GM21515 (cell line): Measurements from ENCODE around the gene CALD1.

Experiments used
- ATAC-seq: cut with Tn5 transposase; IDR thresholded peaks from one replicate; pipeline ENCODE4 v1.9.1; 2021; ENCODE audit not compliant: unreplicated experiment

Gene CALD1

DNA sequence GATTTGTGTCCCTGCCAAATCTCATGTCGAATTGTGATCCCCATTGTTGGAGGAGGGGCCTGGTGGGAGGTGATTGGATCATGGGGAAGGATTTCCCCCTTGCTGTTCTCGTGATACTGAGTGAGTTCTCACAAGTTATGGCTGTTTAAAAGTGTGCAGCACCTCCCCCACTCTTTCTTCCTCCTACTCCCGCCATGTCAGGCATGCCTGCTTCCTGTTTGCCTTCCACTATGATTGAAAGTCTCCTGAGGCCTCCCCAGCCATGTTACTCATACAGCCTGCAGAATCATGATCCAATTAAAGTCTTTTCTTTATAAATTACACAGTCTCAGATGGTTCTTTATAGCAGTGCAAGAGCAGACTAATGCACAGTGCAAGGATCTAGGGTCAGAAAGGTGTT, 75.4 kb downstream of the CALD1 start:
- ATAC-seq, result no peak

DNA sequence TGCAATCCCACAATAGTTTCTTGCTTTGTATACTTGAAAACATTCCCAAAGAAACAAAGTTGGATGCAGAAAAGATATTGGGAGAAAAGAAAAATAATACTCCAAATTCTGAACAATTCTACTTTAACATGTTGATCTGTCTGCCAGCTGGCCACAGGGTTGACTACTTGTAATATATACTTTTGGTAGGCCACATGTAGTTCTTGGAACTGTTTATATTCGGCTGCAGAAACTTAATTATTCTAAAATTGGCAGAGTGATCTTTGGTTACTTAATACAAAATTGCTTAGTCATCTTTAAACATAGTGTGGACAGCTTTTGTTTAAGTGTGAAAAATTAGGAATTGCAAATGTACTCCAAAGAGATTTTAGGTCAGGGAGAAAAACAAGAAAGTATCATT, 76.0 kb downstream of the CALD1 start:
- ATAC-seq, result no peak

DNA sequence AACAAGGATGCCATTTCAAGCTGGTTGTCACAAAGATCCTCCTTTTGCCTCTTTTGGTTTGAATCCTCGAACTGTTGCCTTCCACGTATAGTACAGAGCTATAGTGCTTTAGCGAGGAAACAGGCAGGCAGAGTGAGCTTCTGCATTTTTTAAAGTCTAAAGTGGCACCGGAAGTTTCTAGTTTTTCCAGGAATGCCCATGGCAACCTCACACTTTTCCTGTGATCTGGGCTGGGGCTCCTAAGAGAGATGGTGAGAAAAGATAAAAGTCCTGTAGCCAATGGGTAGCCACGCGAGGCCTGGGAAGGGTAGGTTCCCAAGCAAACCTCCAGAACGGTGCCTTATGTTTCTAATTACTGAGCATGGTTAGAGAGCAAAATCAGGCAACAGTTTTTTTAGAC, 76.7 kb downstream of the CALD1 start:
- ATAC-seq, result no peak

DNA sequence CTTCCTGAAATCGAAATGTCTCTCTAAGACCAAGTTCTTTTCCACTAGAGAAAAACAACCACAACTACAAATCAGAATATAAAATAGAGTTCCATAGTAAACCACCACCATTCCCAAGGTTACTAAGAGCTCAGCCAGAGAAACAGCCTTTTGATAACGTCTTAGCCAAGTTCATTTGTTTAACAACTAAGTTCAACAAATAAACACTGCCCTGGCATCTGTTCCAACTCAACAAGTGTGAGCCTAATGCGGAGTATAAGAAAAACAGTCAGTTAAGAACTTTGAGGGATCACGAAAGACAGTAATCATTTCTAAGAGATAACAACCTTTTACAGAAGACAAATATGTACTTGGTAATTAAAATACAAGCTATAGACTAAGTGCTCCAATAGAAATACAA, 77.3 kb downstream of the CALD1 start:
- ATAC-seq, result no peak

DNA sequence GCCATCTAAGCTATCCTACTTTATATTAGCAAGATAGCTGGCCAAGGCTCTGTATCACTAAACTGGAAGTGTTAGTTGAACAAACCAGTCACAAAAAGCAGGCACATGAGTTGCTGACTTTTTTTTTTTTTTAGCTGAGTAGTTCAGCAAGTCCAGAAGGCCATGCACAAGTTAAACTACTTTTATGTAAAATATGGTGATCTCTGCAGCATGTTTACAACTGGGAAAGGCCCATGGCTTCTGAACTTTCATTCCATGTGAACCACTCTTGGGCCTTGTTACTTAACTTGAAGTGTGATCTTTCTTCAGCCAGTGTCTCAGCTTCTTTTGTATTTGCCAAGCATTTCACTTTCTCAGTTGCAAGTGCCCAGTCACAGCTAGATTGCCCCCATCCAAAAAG, 78.5 kb downstream of the CALD1 start:
- no peak for ATAC-seq

DNA sequence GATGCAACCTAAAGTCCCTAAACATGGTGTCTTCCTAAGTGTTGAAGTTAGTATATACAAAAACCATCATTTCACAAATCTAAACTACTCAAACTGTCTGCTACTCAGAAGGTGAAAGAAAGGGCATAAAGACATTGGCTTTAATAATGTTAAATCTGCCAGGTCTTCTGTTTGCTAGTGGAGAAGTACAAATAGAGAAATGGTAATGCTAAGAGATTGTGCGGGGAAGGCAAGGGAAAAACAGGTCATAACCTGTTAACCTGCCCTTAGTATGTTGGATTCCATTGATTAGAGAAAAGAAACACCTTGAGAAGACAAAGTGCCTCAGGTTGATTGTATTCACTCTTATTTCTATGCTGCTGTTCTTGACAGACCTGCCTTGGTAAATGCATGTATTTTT, 80.3 kb downstream of the CALD1 start:
- ATAC-seq, result no peak

DNA sequence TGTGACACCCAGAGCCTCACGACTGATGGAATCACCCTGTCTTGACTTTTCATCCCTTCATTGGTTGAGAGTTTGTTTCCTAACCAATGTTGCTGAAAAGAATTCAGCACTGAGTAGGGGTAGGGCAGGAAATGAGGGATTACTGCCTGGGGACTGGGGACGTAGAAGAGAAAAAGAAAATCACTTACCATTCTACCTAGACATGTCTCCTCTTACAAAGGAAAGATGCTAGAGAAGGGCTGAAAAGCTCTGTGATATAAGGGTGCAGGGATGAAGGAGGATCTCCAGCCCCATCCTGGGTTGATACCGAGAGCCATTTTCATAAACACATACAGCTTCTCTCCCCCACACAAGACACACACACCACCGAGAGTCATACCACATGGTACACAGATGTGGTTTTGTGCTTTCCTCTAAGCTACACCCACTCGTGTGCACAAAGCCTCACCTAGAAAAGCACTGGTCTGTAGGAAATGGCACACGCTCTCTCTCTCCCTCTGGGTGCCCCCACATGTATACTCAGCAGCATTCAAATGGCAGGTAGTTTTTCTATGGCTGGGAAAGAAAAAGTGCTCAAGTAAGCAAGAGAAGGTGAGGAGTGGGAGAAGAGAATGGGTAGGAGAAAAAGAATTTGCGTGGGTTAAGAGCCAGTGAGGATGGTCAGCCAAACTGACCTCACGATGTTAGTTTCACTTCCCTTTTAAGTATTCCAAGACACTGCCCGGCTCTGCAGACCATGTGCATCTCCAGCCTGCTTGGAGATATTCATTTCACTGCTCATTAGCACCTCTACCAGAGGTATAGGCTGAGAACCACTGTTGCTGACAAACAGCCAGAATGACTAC, 85.8 kb downstream of the CALD1 start:
- peak; percentile 63 for ATAC-seq

DNA sequence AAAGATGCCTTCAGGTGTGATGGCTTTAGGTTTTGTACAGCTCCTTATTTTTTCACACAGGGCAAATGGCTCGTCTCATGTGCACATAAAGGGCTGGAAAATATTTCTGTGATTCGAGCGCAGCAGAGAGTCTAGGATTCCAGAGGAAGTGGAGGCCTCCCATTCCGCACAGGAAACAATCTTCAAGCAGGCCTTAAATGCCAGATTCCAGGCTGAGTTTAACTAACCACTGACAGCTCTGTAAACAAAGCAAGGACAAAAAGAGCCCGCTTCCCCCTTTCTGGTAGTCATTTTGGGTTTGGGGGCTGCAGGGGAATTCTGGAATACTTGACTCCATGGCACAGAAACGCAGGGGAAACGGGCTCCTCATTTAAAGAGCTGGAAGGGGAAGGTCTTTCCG, 87.2 kb downstream of the CALD1 start:
- no peak for ATAC-seq

DNA sequence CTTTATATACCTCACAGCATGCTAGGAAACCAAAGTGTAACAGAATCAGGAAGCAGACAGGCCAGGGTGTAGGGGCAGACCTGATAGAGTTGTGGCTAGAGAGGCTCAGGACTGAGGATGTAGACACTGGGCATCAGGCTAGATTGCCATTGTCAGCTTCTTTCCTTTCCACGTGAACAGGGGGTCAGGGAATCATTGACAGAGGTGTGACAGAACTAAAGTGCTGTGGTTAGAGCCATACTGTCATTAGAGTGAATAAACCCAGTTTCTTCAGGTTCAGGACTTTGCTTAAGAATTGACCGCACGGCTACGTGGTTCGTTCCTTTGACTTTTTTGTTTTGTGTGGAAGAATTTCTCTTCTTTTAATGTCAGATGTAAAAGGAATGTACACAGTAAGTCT, 90.7 kb downstream of the CALD1 start:
- ATAC-seq, result no peak

DNA sequence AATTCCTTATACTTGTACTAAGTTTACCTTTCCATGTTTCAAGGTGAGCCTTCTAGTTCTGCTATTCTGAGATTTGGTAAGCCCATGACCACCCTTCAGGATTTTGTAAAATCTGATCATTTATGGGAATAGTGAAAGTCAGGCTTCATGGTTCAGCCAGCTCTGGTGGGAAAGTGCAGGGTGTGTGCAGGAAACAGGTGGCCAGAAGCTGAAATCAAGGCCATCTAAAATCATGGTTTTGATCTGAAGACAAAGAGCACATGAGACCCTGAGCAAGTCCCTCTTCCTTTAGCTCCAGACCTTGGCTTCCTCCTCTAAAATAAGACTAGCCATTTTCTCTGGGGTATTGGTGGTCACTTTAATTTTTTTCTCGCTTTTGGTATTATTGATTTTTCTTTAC, 91.3 kb downstream of the CALD1 start:
- no peak for ATAC-seq

DNA sequence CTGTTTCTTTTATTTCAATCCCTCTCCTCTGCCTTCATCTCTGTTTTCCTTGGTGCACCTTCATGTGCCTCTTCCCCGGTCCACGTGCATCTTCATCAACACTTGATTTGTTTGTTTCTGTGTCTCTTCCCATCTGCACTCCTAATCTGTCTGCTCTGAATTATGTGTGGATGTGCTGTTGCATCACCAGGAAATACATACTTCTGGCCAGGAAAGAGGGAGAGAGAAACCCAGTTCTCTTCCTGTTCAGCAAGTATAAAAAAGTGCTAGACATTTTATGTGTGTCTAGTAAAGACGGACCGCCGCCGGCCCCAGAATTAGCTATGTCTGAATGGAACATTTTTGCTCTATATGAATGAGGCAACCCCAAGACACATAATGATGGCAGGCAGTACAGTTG, 93.8 kb downstream of the CALD1 start:
- ATAC-seq, result no peak

DNA sequence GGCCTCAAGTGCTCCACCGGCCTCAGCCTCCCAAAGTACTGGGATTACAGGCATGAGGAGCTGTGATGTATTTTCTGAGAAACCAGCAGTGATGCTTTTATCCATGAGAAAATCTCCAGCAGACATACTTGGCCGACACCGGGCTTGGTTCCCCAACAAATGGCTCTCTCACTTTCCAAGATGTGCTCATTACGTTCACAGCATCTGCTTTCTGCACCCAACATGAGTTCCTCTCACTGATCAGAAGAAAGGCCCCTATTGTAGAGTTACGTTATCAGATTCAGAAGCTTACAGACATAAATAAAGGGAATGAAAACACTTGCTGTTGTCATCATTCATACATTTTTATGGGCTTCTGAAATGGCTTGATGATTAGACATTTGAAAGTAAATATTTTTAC, 95.0 kb downstream of the CALD1 start:
- no peak for ATAC-seq

DNA sequence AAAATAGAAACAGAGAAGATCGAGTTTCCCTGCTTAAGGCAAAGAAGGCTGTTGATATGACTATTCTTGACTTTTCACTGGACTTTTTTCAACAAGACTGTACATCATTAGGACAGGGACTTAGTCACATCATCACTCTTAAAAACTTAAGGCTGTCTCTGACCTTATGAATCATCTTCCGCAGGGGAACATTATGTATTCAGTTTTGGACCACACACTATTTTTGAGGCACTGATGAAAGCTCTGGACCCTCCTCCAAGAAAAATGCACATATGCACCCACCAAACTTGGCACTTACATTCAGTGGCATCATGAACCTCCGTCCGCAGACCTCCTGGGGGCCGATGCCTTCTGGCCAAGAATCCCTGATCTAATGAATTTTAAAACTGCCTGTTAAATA, 96.4 kb downstream of the CALD1 start:
- no peak for ATAC-seq

DNA sequence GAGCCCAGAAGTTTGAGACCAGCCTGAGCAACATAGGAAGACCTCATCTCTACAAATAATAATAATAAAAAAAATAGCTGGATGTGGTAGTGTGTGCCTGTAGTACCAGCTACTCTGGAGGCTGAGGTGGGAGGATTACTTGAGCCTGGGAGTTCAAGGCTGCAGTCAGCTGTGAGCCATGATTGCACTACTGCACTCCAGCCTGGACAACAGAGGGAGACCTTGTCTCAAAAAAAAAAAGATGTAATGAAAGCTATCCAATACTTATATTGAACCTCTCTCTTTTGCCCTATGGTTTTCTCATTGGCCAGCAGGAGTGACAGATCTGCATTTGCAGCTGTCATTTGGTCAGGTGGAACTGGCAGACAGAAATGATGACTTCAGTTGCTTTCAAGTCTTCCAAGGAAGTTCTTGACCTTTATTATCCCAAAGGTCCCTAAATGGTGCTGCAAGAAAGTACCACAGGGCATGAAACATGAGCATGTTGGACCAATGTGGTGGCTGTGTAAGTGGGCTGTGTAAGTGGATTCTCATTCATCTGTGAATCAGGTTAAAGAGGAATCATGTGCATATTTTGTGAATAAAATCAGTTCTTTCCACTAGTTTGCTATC, 99.4 kb downstream of the CALD1 start:
- ATAC-seq, result no peak

DNA sequence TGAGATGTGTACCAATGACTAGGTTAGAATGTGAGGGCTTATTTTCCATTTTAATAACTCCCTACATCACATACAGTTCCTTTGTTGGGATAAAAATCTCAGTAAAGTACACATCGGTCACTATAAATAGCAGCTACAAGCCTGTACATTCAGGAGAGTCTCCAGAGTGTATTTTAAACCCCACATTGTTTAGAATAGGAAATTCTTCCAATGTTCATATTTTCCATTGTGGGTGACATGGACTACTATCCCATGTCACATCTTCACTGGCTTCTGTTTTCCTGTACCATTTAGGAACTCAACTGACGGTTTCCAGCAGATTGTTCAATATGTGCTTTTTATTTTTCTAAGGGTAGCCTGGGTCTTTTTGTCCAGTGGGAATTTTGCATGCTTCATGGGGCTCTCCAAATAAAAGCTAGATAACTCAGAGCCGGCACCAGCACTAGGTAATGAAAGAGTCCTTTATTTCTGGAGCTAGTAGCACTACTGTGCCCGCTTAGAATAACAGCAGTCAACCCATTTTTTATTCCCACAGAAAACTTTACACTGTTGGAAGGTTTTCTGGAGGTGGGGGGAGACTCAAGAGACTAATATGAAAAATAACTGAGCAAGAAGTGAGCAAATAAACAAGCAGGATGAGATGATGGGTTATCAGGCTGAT, 100.5 kb downstream of the CALD1 start:
- ATAC-seq, result no peak

DNA sequence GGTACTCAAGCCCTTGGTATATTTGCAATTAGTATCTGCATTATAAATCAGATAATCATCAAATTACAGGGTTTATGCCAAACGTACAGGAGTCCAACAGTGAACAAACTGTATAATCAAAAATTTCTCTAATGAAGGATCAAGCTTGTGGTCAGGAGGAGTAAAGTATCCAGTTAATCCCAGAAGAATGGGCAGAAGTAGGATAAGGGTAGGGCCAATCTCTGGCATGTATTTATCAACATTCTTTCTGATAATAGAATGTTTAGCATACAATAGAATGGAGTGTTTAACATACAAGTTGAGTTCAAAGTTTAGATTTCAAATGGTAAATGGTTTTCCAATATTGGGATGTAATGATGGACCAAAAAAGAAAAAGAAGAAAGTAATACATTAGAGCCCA, 103.0 kb downstream of the CALD1 start:
- no peak for ATAC-seq

DNA sequence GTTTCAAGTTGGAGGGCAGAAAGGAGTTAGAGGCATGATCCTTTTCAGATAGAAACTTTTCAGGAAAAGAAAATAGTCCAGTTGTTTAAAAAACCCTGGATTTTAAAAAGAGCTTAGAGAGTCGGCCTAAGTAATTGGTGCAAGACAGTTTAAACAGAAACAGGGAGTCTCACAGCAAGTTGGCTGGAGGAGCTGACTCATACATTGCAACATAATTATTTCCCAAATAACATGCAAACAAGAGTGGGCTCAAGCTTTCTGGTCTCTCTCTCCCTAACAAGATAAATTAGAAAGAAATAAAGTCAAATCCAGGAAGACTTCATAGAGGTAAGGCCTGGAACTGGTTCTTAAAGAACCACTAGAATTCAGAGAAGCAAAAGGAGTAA, 106.5 kb downstream of the CALD1 start:
- ATAC-seq, result no peak

DNA sequence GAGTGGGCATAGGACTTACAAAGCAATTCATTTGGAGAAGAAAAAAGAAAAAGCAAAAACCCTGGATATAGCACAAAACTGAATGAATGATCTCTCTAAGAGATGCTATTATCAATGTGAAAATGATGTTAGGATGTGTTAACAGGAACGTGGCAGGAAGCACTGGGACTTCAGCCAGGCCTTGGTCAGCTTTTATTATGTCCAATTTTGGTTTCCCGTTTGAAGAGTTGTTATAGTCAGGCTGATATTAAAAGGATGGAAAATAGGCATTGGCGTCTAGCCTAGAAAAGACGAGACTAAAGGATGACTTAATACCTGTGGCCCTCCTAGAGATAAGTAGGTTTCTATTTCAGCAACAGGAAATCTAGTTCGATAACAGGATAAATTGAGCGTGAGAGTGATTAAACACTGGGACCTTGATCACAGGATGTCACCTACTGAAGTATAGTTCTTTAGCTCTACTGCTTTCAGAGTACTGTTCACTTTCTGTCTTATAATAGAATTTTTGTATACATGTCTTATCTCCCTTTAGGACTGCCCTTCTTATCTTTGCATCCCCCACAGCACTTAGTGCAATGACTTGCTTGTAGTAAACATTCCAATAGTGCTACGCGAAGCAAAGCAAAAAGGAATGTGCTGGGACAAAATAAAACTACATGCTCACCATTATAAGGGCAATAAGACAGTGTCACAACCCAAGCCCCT, 107.1 kb downstream of the CALD1 start:
- ATAC-seq, result no peak

DNA sequence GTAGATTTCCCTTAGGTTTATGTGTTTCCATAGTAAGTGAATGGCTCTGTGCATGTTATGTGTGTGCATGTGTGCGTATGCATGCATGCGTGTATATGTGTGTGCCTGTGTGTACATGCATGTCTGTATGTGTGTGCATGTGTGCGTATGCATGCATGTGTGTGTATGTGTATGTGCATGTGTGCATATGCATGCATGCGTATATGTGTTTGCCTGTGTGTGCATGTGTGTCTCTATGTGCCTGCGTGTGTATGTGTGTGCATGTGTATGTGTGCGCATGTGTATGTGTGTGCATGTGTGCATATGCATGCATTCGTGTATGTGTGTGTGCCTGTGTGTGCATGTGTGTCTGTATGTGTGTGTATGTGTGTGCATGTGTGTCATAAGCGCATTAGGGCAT, 108.1 kb downstream of the CALD1 start:
- ATAC-seq, result no peak

DNA sequence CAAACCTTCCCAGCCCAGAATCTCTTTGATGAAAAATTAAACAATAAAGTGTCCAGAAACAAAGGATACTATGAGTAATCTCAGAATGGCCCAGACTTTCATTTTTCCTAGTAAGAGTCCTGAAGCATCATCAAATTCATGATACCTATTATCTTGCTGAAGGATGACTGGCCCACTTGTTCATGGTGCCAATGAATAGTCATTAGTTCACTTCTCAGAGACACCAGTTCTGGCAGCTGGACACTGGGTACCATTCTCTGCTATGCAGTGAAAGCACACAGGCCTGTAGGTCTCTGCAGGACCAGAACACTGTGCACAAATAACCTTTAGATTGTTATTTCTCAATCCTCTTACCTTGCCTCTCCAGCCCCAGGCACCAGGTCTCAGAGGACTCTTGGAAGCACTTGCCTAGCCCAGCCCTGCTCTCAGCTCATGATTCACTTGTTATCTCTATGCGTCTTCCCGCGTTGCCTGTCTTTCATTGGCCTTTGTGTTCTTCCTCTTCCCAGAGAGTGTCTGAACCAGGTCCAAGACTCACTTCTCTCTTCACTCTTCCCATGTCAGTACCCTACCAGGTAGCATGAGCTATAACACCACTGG, 108.8 kb downstream of the CALD1 start:
- ATAC-seq, result no peak
